Activated T-cell treated with anti-CD3 and anti-CD28 coated beads for 48 hours (primary cell): ENCODE measurements around the gene CLEC2B.
"Not testable (repeated sequence)": the region's sequence is repeated elsewhere in the genome, so short reads cannot be mapped to it uniquely, and the experiment has no call there.

Experiments
- DNase-seq: peaks from one replicate; pipeline ENCODE4 v3.0.0-alpha.2; 2020; ENCODE audit warnings: low read depth

Gene CLEC2B

GRCh38 chr12:9869307-9870161 lies at the start of gene CLEC2B:
Gene CLEC2B, minus strand, starts transcription at chr12:9869354.
- no peak for DNase-seq

GRCh38 chr12:9911708-9912107 lies 42.6 kb upstream of the CLEC2B start:
- DNase-seq = no peak

GRCh38 chr12:9910716-9911421 lies 41.7 kb upstream of the CLEC2B start:
- DNase-seq = no peak

GRCh38 chr12:9909724-9910123 lies 40.6 kb upstream of the CLEC2B start:
- no peak for DNase-seq

- DNase-seq = no peak
These were observed 39.2 kb upstream of the CLEC2B start for GRCh38 chr12:9908350-9908749.

- DNase-seq = no peak
These were observed 38.6 kb upstream of the CLEC2B start for GRCh38 chr12:9907769-9908168.

- DNase-seq = no peak
These were observed 37.7 kb upstream of the CLEC2B start for GRCh38 chr12:9906873-9907272.

- DNase-seq = no peak
These were observed 33.5 kb upstream of the CLEC2B start for GRCh38 chr12:9902539-9903228.

GRCh38 chr12:9900930-9901329 lies 31.8 kb upstream of the CLEC2B start:
- DNase-seq = no peak

- DNase-seq = no peak
These were observed 30.1 kb upstream of the CLEC2B start for GRCh38 chr12:9899209-9899608.

- no peak for DNase-seq
These were observed 28.4 kb upstream of the CLEC2B start for GRCh38 chr12:9897535-9897934.

GRCh38 chr12:9895215-9895971 lies 26.2 kb upstream of the CLEC2B start:
- no peak for DNase-seq

- DNase-seq = no peak
These were observed 19.6 kb upstream of the CLEC2B start for GRCh38 chr12:9888665-9889273.

- no peak for DNase-seq
These were observed 14.0 kb upstream of the CLEC2B start for GRCh38 chr12:9883175-9883574.

GRCh38 chr12:9881988-9882387 lies 12.8 kb upstream of the CLEC2B start:
- DNase-seq = no peak

GRCh38 chr12:9881246-9881645 lies 12.1 kb upstream of the CLEC2B start, which contains the start of gene KLRF2:
Gene KLRF2, plus strand, starts transcription at chr12:9881489. Its CDS starts 107 bp downstream, at chr12:9881596.
- no peak for DNase-seq

- DNase-seq = no peak
These were observed 11.5 kb upstream of the CLEC2B start for GRCh38 chr12:9880532-9881078.

- not testable (repeated sequence) for DNase-seq
These were observed 7.0 kb upstream of the CLEC2B start for GRCh38 chr12:9876120-9876519.

GRCh38 chr12:9872742-9873141 lies 3.6 kb upstream of the CLEC2B start:
- no peak for DNase-seq

- DNase-seq = no peak
These were observed 3.0 kb upstream of the CLEC2B start for GRCh38 chr12:9872162-9872561.

- no peak for DNase-seq
These were observed 1.2 kb upstream of the CLEC2B start for GRCh38 chr12:9870286-9870866.
